ENCODE data around the gene CTU2.

Gene CTU2

DNA sequence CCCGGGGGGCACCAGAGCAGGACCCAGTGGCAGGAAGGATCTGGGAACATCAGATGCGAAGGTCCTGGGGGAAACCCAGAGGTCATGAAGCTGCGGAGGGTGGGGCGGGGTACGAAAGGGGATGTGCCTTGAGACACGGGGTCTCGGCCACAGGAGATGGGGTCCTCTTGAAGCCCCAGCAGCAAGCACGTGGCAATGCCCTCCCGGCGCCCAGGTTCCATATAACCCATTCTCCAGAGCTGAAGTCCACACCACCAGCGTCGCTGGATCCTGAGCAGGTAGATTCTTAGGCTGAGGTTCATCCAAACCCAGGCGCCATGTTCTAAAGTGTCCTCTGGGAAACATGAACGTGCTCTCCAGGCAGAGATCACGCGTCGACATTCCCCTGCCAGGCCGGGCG is 57.8 kb downstream of the CTU2 start:
- no peak for DNase-seq

GRCh38 chr16:88764913-88765349 is 58.6 kb downstream of the CTU2 start:
- no peak for DNase-seq
